Measurements from ENCODE around the gene CDKAL1. TPM values are rescaled to one million over a fixed set of nuclear protein-coding genes. Genes with fewer than 3 reads are reported as not detected.

Gene CDKAL1
- total and polyA plus RNA-seq, 2 donors (not counting 3 experiments of a cell fraction or from before 2014, with no cell fraction given), result 6.1 to 20.5 TPM

DNA sequence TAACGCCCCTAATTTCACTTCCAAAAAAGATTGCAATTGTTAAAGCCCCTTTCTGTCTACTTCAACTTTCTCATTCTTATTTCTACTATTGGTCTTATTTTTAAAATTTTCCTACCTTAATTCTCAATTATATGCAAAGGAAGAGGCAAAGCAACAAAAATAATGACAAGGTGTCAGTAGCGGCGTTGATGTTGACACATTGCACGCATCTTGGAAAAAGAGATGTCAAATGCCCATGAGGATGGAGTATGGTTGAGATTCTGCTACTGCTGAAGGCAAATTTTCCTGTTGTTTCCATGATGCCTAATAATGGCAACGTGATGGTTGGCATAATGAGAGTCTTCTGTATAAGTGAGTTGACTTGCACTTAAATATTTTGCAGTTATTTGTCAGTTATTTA is 258.9 kb downstream of the CDKAL1 start:
- BruUV-seq (replicated peaks), result no TSS peak
- TF ChIP-seq FOS (IDR thresholded peaks at IDR 0.05; ENCODE audit: borderline replicate concordance, insufficient read depth, low read length) (no peak), MYC (IDR thresholded peaks at IDR 0.05; ENCODE audit: low read depth, low read length) (no peak), EZH2 (IDR thresholded peaks at IDR 0.05; ENCODE audit: borderline replicate concordance, low read depth, low read length, severe bottlenecking) (no peak), GATA2 (IDR thresholded peaks at IDR 0.05; ENCODE audit: insufficient read depth, insufficient read length, low read depth, low read length) (no peak), POLR2A (IDR thresholded peaks at IDR 0.05; ENCODE audit: low read depth, low read length) (no peak), JUN (IDR thresholded peaks at IDR 0.05; ENCODE audit: borderline replicate concordance, insufficient read depth, insufficient read length, low read depth) (no peak), POLR2AphosphoS5 (IDR thresholded peaks at IDR 0.05; ENCODE audit: insufficient read depth, low read depth, low read length) (no peak)
- TF ChIP-seq, protein P1, sequence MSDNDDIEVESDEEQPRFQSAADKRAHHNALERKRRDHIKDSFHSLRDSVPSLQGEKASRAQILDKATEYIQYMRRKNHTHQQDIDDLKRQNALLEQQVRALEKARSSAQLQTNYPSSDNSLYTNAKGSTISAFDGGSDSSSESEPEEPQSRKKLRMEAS (IDR thresholded peaks at IDR 0.05; ENCODE audit: insufficient read depth, insufficient read length), result no peak
- TF ChIP-seq, protein P2, sequence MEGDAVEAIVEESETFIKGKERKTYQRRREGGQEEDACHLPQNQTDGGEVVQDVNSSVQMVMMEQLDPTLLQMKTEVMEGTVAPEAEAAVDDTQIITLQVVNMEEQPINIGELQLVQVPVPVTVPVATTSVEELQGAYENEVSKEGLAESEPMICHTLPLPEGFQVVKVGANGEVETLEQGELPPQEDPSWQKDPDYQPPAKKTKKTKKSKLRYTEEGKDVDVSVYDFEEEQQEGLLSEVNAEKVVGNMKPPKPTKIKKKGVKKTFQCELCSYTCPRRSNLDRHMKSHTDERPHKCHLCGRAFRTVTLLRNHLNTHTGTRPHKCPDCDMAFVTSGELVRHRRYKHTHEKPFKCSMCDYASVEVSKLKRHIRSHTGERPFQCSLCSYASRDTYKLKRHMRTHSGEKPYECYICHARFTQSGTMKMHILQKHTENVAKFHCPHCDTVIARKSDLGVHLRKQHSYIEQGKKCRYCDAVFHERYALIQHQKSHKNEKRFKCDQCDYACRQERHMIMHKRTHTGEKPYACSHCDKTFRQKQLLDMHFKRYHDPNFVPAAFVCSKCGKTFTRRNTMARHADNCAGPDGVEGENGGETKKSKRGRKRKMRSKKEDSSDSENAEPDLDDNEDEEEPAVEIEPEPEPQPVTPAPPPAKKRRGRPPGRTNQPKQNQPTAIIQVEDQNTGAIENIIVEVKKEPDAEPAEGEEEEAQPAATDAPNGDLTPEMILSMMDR (IDR thresholded peaks at IDR 0.05; ENCODE audit: extremely low read depth in 1 of 2, insufficient read depth in 1 of 2, low read depth in 1 of 2, low read length in 2 of 2), result no peak
- Histone ChIP-seq H4K20me1 (replicated peaks; ENCODE audit: control insufficient read depth, extremely low read depth, insufficient read depth, low read length) (no peaks in the 10 kb centered on the region), H3K9me1 (replicated peaks; ENCODE audit: control insufficient read depth, extremely low read depth, insufficient read depth, low read length) (no peaks in the 10 kb centered on the region), H3K79me2 (ENCODE audit: control insufficient read depth, insufficient read depth, low read length) (no peaks in the 10 kb centered on the region), H3K9ac (replicated peaks; ENCODE audit: extremely low read depth, insufficient read depth, low read length) (no peak overlapping the region), H2AFZ (ENCODE audit: low read depth, low read length) (no peak overlapping the region), H3K4me3 (replicated peaks in 1 of 3; ENCODE audit: insufficient read depth in 1 of 3, low read depth in 1 of 3, low read length in 3 of 3) (no peak overlapping the region), H3K27me3 (ENCODE audit: control insufficient read depth in 2 of 2, insufficient read depth in 2 of 2, low read length in 2 of 2) (no peaks in the 10 kb centered on the region), H3K36me3 (ENCODE audit: control insufficient read depth in 2 of 2, extremely low read depth in 1 of 2, insufficient read depth in 2 of 2, low read length in 2 of 2) (no peaks in the 10 kb centered on the region), H3K4me2 (ENCODE audit: insufficient read depth, low read length) (no peak overlapping the region), H3K4me1 (ENCODE audit: control insufficient read depth, extremely low read depth, insufficient read depth, low read length) (no peaks in the 10 kb centered on the region), H3K27ac (ENCODE audit: insufficient read depth, low read depth, low read length) (no peak overlapping the region), H3K9me3 (replicated peaks; ENCODE audit: control insufficient read depth, insufficient read depth, low read length) (no peaks in the 10 kb centered on the region)
- dilution Hi-C loops (cut with MboI; ENCODE audit: extremely low pct_ligation_motif_present, low sequenced_read_pairs) (no loop called here), intact Hi-C loops (cut with micrococcal nuclease) (no loop called here)
- FAIRE-seq (no peak), DNase-seq (ENCODE audit: low read depth, low spot score) (no peak)
- CTCF ChIA-PET, result no interaction called here
- POLR2A ChIA-PET, result no interaction called here
